ENCODE data around the gene ATXN7L1.
A peak's percentile ranks its signal among the peaks of the same experiment; 100 is the strongest.
"Not testable (repeated sequence)": the region's sequence is repeated elsewhere in the genome, so short reads cannot be mapped to it uniquely, and the experiment has no call there.

Gene ATXN7L1

GRCh38 chr7:105617280-105618015, 259.0 kb downstream of the ATXN7L1 start:
- DNase-seq (ENCODE audit: low read depth in 2 of 2): no peak

GRCh38 chr7:105614341-105614840, 262.0 kb downstream of the ATXN7L1 start:
- DNase-seq (ENCODE audit: low read depth in 2 of 2): no peak

- no peak for DNase-seq (ENCODE audit: low read depth in 2 of 2)
These were observed 262.6 kb downstream of the ATXN7L1 start for GRCh38 chr7:105613611-105614330.

- no peak for DNase-seq (ENCODE audit: low read depth in 2 of 2)
These were observed 263.6 kb downstream of the ATXN7L1 start for GRCh38 chr7:105612806-105613205.

- no peak for DNase-seq (ENCODE audit: low read depth in 2 of 2)
These were observed 264.3 kb downstream of the ATXN7L1 start for GRCh38 chr7:105611856-105612775.

GRCh38 chr7:105610165-105610930, 266.1 kb downstream of the ATXN7L1 start:
- DNase-seq (ENCODE audit: low read depth in 2 of 2): no peak

- DNase-seq (ENCODE audit: low read depth in 2 of 2): peak in 1 of 2 experiments; percentile 34
These were observed 273.8 kb downstream of the ATXN7L1 start for GRCh38 chr7:105602325-105603305.

GRCh38 chr7:105600720-105601550, 275.5 kb downstream of the ATXN7L1 start:
- no peak for DNase-seq (ENCODE audit: low read depth in 2 of 2)

- no peak for DNase-seq (ENCODE audit: low read depth in 2 of 2)
These were observed 276.8 kb downstream of the ATXN7L1 start for GRCh38 chr7:105599551-105599950.

GRCh38 chr7:105599080-105599479, 277.3 kb downstream of the ATXN7L1 start:
- not testable (repeated sequence) for DNase-seq (ENCODE audit: low read depth in 2 of 2)

- DNase-seq (ENCODE audit: low read depth in 2 of 2): no peak
These were observed 279.5 kb downstream of the ATXN7L1 start for GRCh38 chr7:105596866-105597265.

- no peak for DNase-seq (ENCODE audit: low read depth in 2 of 2)
These were observed 282.4 kb downstream of the ATXN7L1 start for GRCh38 chr7:105594034-105594433.

GRCh38 chr7:105591522-105591921, 284.9 kb downstream of the ATXN7L1 start:
- DNase-seq (ENCODE audit: low read depth in 2 of 2): no peak

- DNase-seq (ENCODE audit: low read depth in 2 of 2): no peak
These were observed 285.6 kb downstream of the ATXN7L1 start for GRCh38 chr7:105590793-105591192.

GRCh38 chr7:105589356-105590077, 286.9 kb downstream of the ATXN7L1 start:
- DNase-seq (ENCODE audit: low read depth in 2 of 2): peak; percentile 42 to 48

- DNase-seq (ENCODE audit: low read depth in 2 of 2): peak in 1 of 2 experiments; percentile 20
These were observed 288.3 kb downstream of the ATXN7L1 start for GRCh38 chr7:105587909-105588635.

GRCh38 chr7:105585850-105586500, 290.4 kb downstream of the ATXN7L1 start:
- no peak for DNase-seq (ENCODE audit: low read depth in 2 of 2)
